ENCODE data around the gene FANCI. TPM values are rescaled to one million over a fixed set of nuclear protein-coding genes. Genes with fewer than 3 reads are reported as not detected.

FANCI gene
- total and polyA plus RNA-seq, 4 donors, result 17.2 to 22.5 (median 20.8) TPM

DNA sequence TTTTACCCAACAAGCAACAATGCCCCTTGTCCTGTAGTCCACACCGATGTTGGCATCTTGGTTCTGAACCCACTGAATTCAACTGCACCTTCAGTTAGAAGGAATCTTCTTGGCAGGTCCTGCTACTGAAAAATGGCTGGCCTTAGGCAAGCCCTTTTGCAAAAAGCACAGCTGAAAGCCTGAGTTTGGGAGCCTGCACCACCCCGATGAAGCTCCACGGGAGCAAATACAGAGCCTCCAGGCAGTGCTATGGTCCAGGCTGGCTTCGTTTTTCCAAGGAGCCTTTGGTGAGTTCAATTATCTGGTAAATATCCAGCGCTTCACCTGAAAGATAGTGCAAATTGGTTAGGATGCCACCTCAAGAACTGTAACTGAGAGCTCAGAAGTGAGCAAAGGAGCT, 72.7 kb downstream of the FANCI start:
- Histone ChIP-seq H3K36me3 (ENCODE audit: control insufficient read depth, insufficient read depth, low read length) (peaks cover 55% of the 10 kb centered on the region), H3K4me1 (ENCODE audit: control insufficient read depth, insufficient read depth, low read length) (no peaks in the 10 kb centered on the region), H3K27me3 (ENCODE audit: control insufficient read depth, insufficient read depth, low read length) (no peaks in the 10 kb centered on the region), H3K9me3 (ENCODE audit: control insufficient read depth, insufficient read depth, low read length) (no peaks in the 10 kb centered on the region), H3K27ac (ENCODE audit: low read depth, low read length) (no peak overlapping the region), H3K4me3 (ENCODE audit: low read depth, low read length) (no peak overlapping the region)
- DNase-seq (ENCODE audit: low read depth in 4 of 6, low spot score in 6 of 6), result no peak
- 94% methylated on average over 5 of the region's 5 CpGs for WGBS (ENCODE audit: insufficient coverage)

GRCh38 chr15:89317186-89317720, 73.5 kb downstream of the FANCI start:
- DNase-seq (ENCODE audit: low read depth in 4 of 6, low spot score in 6 of 6), result no peak
- peaks cover 62% of the 10 kb centered on the region for H3K36me3 ChIP-seq (ENCODE audit: control insufficient read depth, insufficient read depth, low read length)

DNA sequence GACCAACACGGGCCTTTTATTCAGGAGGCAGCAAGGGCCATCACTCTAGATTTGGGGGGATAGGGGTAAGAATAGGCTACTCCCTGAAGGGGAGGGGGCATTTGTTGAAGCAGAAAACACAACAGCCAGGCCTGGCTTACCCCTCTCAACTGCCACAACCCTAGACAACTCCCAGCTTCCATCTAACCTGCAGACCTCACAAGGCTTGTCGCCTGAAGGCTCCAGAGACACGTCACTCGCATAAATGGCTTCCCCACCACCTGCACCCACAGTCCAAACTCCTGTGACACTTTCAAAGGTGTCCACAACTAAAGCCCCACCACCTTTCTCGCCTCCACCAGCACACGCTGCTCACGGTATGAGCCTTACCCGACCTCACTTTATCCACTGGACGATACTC, 75.9 kb downstream of the FANCI start:
- 94% methylated on average over 8 of the region's 9 CpGs for WGBS (ENCODE audit: insufficient coverage)

More at GRCh38 chr15:89317186-89317720, 73.5 kb downstream of the FANCI start:
- no peaks in the 10 kb centered on the region for H3K4me1 ChIP-seq (ENCODE audit: control insufficient read depth, insufficient read depth, low read length)
- H3K27me3 ChIP-seq (ENCODE audit: control insufficient read depth, insufficient read depth, low read length), result no peaks in the 10 kb centered on the region
- H3K4me3 ChIP-seq (ENCODE audit: low read depth, low read length), result no peak overlapping the region
- no peaks in the 10 kb centered on the region for H3K9me3 ChIP-seq (ENCODE audit: control insufficient read depth, insufficient read depth, low read length)
- no peak overlapping the region for H3K27ac ChIP-seq (ENCODE audit: low read depth, low read length)
- 100% methylated on average over 3 of the region's 4 CpGs for WGBS (ENCODE audit: insufficient coverage)

GRCh38 chr15:89320200-89320599, 76.4 kb downstream of the FANCI start:
- Histone ChIP-seq H3K27ac (ENCODE audit: low read depth, low read length) (no peak overlapping the region), H3K27me3 (ENCODE audit: control insufficient read depth, insufficient read depth, low read length) (no peaks in the 10 kb centered on the region), H3K4me3 (ENCODE audit: low read depth, low read length) (no peak overlapping the region), H3K36me3 (ENCODE audit: control insufficient read depth, insufficient read depth, low read length) (peaks cover 87% of the 10 kb centered on the region), H3K9me3 (ENCODE audit: control insufficient read depth, insufficient read depth, low read length) (no peaks in the 10 kb centered on the region), H3K4me1 (ENCODE audit: control insufficient read depth, insufficient read depth, low read length) (no peaks in the 10 kb centered on the region)
- WGBS (ENCODE audit: insufficient coverage), result 100% methylated on average over 1 of the region's 2 CpGs
- DNase-seq (ENCODE audit: low read depth in 4 of 6, low spot score in 6 of 6), result no peak

More for the DNA sequence above, 75.9 kb downstream of the FANCI start:
- Histone ChIP-seq H3K9me3 (ENCODE audit: control insufficient read depth, insufficient read depth, low read length) (no peaks in the 10 kb centered on the region), H3K36me3 (ENCODE audit: control insufficient read depth, insufficient read depth, low read length) (peaks cover 86% of the 10 kb centered on the region), H3K27me3 (ENCODE audit: control insufficient read depth, insufficient read depth, low read length) (no peaks in the 10 kb centered on the region), H3K4me1 (ENCODE audit: control insufficient read depth, insufficient read depth, low read length) (no peaks in the 10 kb centered on the region), H3K4me3 (ENCODE audit: low read depth, low read length) (no peak overlapping the region), H3K27ac (ENCODE audit: low read depth, low read length) (no peak overlapping the region)
- no peak for DNase-seq (ENCODE audit: low read depth in 4 of 6, low spot score in 6 of 6)

DNA sequence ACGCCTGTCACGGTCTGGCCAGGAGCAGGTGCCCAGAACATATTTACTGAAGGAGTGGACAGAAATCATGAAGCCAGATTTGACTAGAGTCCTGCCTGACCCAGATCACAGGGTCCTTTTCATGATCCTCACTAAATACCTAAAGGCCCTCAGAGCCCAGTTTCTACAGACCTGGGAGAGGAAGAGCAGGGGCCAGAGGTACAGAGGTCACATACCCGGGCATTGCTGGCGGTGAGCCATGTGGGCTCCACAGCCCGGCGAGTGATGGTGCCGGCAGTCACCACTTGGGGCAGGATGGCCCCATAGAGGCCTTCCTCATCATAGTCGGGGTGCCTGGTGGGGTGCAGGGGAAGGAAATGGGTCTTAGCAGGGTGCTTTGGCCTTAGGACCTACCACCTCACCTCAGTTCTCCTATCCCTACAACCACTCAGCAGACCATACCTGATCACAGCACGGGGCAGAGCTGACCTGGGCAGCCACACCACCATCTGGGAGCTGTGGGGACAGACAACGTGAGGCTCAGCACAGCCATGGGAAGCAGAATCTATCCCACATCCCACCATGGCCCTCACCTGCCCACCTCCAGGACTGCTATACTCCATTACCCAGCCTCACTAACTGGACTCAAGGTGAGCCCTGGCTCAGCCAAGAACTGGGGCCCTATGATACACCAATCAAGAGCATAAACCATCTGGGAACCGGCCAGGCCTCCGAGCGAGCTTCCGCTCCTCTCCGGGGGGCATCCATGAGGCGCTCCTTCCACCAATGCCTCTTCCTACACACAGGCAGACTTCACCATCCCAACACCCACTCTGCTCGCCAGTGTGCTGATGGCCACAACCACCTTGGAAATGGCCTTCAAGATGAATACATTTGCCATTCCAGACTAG, 78.0 kb downstream of the FANCI start:
- no peak overlapping the region for H3K4me3 ChIP-seq (ENCODE audit: low read depth, low read length)
- H3K27ac ChIP-seq (ENCODE audit: low read depth, low read length), result no peak overlapping the region
- 90% methylated on average over 15 of the region's 17 CpGs for WGBS (ENCODE audit: insufficient coverage)
- H3K4me1 ChIP-seq (ENCODE audit: control insufficient read depth, insufficient read depth, low read length), result no peaks in the 10 kb centered on the region
- peaks cover 92% of the 10 kb centered on the region for H3K36me3 ChIP-seq (ENCODE audit: control insufficient read depth, insufficient read depth, low read length)
- no peaks in the 10 kb centered on the region for H3K9me3 ChIP-seq (ENCODE audit: control insufficient read depth, insufficient read depth, low read length)
- no peak for DNase-seq (ENCODE audit: low read depth in 4 of 6, low spot score in 6 of 6)
- H3K27me3 ChIP-seq (ENCODE audit: control insufficient read depth, insufficient read depth, low read length), result no peaks in the 10 kb centered on the region

DNA sequence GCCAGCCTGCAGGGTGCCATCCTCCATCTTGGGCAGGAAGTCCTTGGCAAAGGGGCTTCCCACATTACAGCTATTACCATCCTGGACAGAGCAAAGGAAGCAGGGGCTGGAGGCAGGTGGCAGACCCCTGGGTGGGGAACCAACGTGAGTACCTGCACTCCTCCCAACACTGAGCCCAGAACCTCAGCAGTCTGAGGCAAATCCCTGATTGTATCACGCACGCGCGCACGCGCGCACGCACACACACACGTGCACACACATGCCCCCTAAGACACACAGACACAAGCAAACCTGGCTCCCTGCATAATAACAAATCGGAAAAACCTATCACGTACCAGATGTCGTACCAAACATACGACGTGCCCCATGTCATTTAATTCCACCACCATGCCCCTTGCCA, 79.0 kb downstream of the FANCI start:
- WGBS (ENCODE audit: insufficient coverage), result 98% methylated on average over 14 of the region's 15 CpGs
- no peaks in the 10 kb centered on the region for H3K27me3 ChIP-seq (ENCODE audit: control insufficient read depth, insufficient read depth, low read length)
- H3K36me3 ChIP-seq (ENCODE audit: control insufficient read depth, insufficient read depth, low read length), result peaks cover 95% of the 10 kb centered on the region
- no peak overlapping the region for H3K27ac ChIP-seq (ENCODE audit: low read depth, low read length)
- H3K4me1 ChIP-seq (ENCODE audit: control insufficient read depth, insufficient read depth, low read length), result no peaks in the 10 kb centered on the region
- no peaks in the 10 kb centered on the region for H3K9me3 ChIP-seq (ENCODE audit: control insufficient read depth, insufficient read depth, low read length)
- no peak for DNase-seq (ENCODE audit: low read depth in 4 of 6, low spot score in 6 of 6)
- no peak overlapping the region for H3K4me3 ChIP-seq (ENCODE audit: low read depth, low read length)

GRCh38 chr15:89323825-89324224, 80.0 kb downstream of the FANCI start:
- Histone ChIP-seq H3K4me3 (ENCODE audit: low read depth, low read length) (no peak overlapping the region), H3K4me1 (ENCODE audit: control insufficient read depth, insufficient read depth, low read length) (peaks cover 6% of the 10 kb centered on the region), H3K27me3 (ENCODE audit: control insufficient read depth, insufficient read depth, low read length) (no peaks in the 10 kb centered on the region), H3K36me3 (ENCODE audit: control insufficient read depth, insufficient read depth, low read length) (peaks cover 96% of the 10 kb centered on the region), H3K9me3 (ENCODE audit: control insufficient read depth, insufficient read depth, low read length) (no peaks in the 10 kb centered on the region), H3K27ac (ENCODE audit: low read depth, low read length) (no peak overlapping the region)
- DNase-seq (ENCODE audit: low read depth in 4 of 6, low spot score in 6 of 6), result no peak
- WGBS (ENCODE audit: insufficient coverage), result 74% methylated on average over 6 of the region's 6 CpGs

- Histone ChIP-seq H3K27me3 (ENCODE audit: control insufficient read depth, insufficient read depth, low read length) (no peaks in the 10 kb centered on the region), H3K4me3 (ENCODE audit: low read depth, low read length) (no peak overlapping the region), H3K36me3 (ENCODE audit: control insufficient read depth, insufficient read depth, low read length) (peaks cover 96% of the 10 kb centered on the region), H3K9me3 (ENCODE audit: control insufficient read depth, insufficient read depth, low read length) (no peaks in the 10 kb centered on the region), H3K27ac (ENCODE audit: low read depth, low read length) (no peak overlapping the region), H3K4me1 (ENCODE audit: control insufficient read depth, insufficient read depth, low read length) (peaks cover 18% of the 10 kb centered on the region)
- DNase-seq (ENCODE audit: low read depth in 4 of 6, low spot score in 6 of 6), result no peak
- 97% methylated on average over 5 of the region's 11 CpGs for WGBS (ENCODE audit: insufficient coverage)
Measured at GRCh38 chr15:89325039-89325803, 81.4 kb downstream of the FANCI start.

- Histone ChIP-seq H3K4me1 (ENCODE audit: control insufficient read depth, insufficient read depth, low read length) (peaks cover 21% of the 10 kb centered on the region), H3K27ac (ENCODE audit: low read depth, low read length) (no peak overlapping the region), H3K9me3 (ENCODE audit: control insufficient read depth, insufficient read depth, low read length) (no peaks in the 10 kb centered on the region), H3K4me3 (ENCODE audit: low read depth, low read length) (no peak overlapping the region), H3K27me3 (ENCODE audit: control insufficient read depth, insufficient read depth, low read length) (no peaks in the 10 kb centered on the region), H3K36me3 (ENCODE audit: control insufficient read depth, insufficient read depth, low read length) (peaks cover 93% of the 10 kb centered on the region)
- DNase-seq (ENCODE audit: low read depth in 4 of 6, low spot score in 6 of 6), result no peak
- 78% methylated on average over 3 of the region's 6 CpGs for WGBS (ENCODE audit: insufficient coverage)
Measured at GRCh38 chr15:89326316-89326715, 82.5 kb downstream of the FANCI start.
